GM21737 (cell line): ENCODE results near the gene VCP.

Experiments used
- ATAC-seq: cut with Tn5 transposase; IDR thresholded peaks from one replicate; pipeline ENCODE4 v1.9.1; 2021; ENCODE audit warnings: mild to moderate bottlenecking, moderate library complexity; ENCODE audit not compliant: unreplicated experiment

The VCP gene

GRCh38 chr9:35067056-35067455 is 5.4 kb downstream of the VCP start:
- ATAC-seq, result no peak

- ATAC-seq, result no peak
Observed at GRCh38 chr9:35060548-35061207, 11.7 kb downstream of the VCP start.

DNA sequence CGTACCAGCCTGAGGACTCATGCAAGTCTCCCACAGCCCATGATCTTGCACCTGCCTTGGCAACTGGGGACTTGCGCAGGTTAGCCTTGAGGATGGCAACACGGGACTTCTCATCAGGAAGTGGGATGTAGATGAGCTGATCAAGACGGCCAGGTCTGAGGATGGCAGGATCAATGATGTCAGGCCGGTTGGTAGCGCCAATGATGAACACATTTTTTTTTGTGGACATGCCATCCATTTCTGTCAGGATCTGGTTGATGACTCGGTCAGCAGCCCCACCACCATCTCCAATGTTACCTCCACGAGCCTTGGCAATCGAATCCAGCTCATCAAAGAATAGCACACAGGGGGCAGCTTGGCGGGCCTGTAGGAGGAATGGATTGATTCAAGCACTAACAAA is 13.0 kb downstream of the VCP start:
- ATAC-seq, result no peak

DNA sequence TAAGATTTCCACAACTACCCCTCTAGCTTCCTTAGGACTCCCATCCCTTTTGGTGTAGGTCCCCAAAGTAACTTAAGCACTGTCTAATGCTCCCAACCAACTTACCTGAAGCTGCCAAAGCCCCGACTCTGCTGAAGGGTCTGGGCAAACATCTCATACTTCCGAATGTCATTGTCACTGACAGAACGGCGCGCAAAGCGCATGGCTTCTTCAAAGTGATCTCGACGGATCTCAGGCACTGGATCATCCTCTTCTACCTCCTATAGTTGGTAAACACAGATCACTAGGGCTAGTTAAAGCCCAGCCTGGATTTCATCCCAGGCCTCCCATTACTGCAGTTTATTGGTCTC is 15.2 kb downstream of the VCP start:
- ATAC-seq, result no peak

- ATAC-seq, result no peak
Observed at GRCh38 chr9:35056571-35057270, 15.7 kb downstream of the VCP start.

GRCh38 chr9:35054871-35055644 is 17.4 kb downstream of the VCP start:
- no peak for ATAC-seq

GRCh38 chr9:35054185-35054835 is 18.1 kb downstream of the VCP start:
- no peak for ATAC-seq

DNA sequence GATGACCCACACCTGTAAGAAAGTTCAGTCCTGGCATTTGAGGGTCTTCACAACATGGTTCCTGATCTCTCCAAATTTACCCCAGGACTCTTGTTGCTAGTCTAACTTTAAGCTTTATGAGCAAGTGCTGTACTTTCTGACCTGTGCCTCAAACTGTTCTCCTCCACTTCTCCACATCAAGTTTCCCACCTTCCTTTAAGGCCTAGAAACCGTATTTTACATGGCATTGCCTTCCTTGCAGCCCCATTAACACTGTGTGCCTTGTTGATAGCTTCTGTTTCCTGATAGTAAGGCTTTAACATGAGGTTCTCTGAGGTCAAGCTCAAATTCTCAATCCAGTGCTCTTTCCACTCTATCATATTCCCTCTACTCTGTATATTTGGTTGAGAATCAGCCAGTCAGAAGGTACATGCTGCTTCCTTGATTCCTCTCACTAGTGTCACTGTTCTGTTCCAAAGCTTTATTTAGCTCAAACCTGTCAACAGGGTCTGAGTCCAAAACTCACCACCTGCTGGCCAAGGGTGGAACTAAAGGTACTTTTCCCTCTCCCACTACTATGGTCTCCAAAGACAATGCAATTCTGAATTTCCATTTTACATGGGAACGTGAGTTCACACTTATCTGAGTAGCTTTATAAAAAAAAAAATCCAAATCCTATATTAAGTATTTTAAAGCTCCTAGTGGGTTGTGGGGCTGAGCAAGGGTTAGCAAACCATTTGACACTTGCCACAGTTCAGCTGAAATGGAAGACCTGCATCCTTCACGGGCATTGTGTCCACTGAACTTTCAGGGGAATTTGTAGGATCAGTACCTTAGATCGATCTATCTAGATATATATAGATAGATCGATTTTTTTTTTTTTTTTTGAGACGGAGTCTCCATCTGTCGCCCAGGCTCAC is 21.1 kb downstream of the VCP start:
- ATAC-seq, result no peak

- ATAC-seq, result no peak
Observed at GRCh38 chr9:35048511-35048910, 23.9 kb downstream of the VCP start.

DNA sequence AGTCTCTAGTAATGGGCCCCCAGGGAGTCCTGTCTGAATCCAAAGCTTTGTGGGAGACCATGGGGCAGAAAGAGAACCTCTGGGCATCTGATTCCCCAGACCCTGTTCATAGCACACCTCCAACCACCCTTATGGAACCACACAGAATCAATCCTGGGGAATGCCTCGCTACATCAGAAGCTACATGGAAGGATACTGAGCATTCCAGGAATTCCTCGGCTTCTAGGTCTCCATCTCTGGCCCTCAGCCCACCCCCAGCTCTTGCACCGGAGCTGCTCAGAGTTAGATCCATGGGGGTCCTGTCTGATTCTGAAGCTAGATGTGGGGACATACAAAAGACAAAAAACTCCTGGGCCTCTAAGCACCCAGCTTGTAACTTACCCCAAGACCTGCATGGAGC is 28.4 kb downstream of the VCP start:
- no peak for ATAC-seq

GRCh38 chr9:35042891-35043545 is 29.4 kb downstream of the VCP start:
- ATAC-seq, result no peak

DNA sequence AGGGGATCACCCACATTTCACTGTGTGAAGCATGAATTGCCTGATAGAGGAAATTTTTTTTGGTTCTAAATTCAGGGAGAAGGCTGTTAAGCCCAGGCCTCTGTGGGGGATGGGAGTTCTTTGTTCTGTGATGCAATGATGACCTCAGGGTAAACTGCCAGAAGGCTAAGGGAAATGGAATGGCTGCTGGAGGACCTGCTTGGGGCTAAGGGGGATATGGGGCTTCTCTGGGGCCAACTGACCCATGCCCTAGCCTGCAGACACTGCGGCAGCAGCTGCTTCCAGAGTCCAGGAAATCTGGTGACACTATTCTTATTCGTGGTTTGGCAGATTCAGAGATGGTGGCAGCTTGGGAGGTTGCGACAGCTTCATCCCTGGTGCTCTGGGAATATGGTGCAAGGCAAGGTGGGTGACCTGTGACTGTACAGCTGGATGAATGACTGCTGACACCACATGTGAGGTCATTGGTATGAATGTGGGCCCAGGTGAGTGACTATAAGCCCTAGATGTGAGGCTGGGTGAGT is 30.3 kb downstream of the VCP start:
- no peak for ATAC-seq

DNA sequence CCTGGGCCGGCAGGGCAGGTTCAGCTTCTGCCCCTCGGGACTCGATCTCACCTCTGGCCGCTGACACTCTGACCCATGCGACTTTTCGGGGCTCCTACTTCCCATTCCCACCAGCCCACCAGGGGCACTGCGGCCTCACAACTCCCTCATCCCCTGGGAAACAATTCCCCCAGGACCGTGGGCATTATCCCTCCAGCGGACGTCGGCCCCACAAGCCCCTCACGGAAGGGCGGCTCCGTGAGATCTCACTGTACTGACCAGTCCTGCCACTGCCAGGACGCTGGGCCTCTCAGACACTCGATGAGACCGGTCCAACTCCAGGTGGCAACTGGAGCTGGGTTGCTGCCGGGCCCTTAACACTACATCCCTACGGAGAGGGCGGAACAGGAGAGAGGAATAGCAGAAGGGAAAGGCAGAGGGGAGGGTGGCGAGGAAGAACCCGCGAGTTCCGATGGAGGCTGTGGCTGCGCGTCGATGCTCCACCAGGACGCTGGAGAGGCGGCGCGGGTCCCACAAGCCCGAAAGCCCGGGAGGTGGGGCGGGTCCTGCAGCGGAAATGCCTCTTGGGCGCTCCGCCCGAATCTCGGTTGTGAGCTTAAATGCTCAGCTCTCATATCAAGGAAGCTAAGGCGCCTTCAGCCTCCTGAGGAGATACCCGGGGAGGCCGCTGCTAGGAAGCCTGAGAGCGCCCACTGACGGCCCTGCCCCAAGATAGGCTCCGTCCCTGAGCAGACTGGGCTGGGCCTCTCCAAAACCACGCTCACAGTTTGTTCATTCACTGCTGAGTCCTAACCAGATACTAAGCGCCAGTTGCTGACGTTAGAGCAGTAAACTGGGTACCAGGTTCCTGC is 36.3 kb downstream of the VCP start:
- no peak for ATAC-seq

DNA sequence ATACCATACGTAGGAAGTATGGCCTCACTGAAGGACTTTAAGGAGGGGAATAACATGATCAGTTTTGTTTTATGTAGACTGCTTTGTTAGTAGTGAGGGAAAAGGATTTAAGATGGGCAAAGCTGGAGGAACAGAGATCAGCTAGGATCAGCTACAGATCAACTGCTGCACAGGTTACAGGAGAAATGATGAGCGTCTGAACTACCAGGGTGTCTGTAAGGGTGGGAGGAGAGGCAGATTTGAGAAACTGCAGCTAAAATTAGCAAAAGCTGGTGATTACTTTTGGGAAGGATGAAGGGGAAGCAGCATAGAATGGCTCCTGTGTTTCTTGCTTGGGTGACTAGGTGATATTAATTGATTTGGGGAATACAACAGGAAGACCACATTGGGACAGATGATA is 39.3 kb downstream of the VCP start:
- no peak for ATAC-seq

DNA sequence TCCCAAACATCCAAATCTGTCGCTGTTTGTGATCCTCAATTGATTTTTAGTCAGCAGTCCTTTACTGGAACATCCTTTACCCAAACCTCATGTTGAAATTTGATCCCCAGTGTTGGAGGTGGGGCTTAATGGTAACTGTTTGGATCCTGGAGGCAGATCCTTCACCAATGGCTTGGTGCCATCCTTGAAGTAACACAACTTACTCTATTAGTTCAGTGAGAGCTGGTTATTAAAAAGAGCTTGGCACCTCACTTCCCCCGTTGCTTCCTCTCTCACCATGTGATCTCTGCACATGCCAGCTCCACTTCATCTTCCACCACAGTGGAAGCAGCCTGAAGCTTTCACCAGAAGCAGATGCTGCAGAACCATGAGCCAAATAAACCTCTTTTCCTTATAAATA is 42.6 kb downstream of the VCP start:
- no peak for ATAC-seq

DNA sequence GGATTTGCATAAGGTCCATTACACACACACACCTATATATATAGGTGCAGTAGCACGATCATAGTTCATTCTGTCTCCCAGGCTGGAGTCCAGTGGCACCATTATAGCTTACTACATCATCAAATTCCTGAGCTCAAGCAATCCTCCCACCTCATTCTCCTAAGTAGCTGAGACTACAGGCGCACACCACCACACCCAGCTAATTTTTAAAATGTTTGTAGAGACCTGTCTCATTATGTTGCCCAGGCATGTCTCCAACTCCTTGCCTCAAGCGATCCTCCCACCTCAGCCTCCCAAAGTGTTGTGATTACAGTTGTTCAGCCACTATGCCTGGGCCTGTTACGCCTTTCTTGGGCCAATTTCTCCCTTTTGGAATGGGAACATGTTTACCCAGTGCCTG is 43.2 kb downstream of the VCP start:
- no peak for ATAC-seq

DNA sequence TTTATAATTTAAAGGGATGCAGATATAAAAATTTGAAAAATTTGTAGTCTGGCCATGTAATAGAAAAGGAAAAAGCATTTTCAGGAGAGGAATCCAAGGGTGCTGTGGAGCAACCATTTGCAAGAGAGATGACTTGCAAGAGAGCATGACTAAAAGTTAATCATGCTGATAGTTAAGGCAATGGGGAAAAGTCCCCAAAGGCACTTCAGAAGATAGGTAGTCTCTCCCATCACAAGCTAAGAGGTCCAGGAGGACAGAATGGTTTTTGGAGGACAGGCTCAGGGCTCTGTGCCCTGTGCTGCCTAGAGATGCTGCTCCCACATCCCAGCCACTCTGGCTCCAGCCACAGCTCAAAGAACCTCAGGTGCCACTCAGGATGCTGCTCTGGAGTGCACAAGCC is 44.1 kb downstream of the VCP start:
- ATAC-seq, result no peak

DNA sequence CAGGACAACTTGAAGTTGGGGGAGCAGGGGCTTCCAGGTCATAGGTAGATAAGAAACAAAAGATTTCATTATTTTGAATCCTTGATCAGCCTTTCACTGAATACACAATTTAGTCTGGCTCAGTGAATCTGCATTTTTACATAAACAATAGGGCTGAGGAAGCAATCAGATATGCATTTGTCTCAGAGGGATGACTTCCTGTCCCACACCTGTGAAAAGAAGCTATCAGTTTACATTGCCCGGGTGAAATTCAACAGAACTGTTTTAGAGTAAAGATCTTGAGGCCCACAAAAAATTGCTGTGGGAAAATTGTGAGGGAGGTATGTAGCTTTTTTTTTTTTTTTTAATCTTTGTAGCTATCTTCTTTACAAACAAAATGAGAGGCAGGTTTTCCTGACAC is 44.6 kb downstream of the VCP start:
- ATAC-seq, result no peak

DNA sequence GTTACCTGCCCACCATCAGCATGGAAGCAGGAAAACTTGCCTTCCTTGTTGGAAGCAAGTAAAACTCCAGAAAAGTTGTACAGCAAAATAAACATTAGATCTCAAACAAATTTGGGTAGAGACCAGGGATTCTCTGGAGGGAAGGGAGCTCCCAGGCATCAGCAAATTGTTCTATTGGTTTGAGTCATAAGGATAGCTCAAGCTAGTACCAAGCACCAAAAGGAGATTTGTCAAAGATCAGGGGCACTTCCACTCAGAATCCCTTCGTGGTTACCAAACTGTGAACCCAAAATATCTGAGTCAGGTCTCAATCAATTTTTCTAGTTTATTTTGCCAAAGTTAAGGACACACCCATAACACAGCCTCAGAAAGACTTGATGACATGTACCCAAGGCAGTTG is 45.1 kb downstream of the VCP start:
- no peak for ATAC-seq
